CD4-positive, alpha-beta T cell (primary cell): ENCODE results near the gene KCNMA1. TPM values are rescaled to one million over a fixed set of nuclear protein-coding genes. Genes with fewer than 3 reads are reported as not detected.

ENCODE experiments used
- ATAC-seq: fragments of 200-7000 bp; cut with Tn5 transposase; one replicate; pipeline ENCODE4 v1.10.0; 2022; ENCODE audit warnings: mild to moderate bottlenecking; ENCODE audit not compliant: poor library complexity
- CTCF ChIA-PET: fragments of 350-600 bp; sonication (Branson Sonifier 250); formaldehyde crosslinking; loops from one replicate; lab custom pipeline; 2021; ENCODE audit warnings: antibody characterized with exemption, inconsistent platforms; lab: Charles Lee
- POLR2A ChIA-PET: fragments of 350-600 bp; sonication (Branson Sonifier 250); formaldehyde crosslinking; loops from one replicate; lab custom pipeline; 2021; ENCODE audit warnings: antibody characterized with exemption, inconsistent platforms; lab: Charles Lee
- DNase-seq, 14 experiments: peaks; one replicate each; pipeline ENCODE4 v3.0.0-alpha.2; 2013 to 2020; ENCODE audit warnings: mixed read lengths in 2 of 14
- H3K27ac ChIP-seq, 2 donors: one replicate each; pipeline versions ENCODE4 v1.5.1 to v1.7.0; 2013; ENCODE audit warnings: low read length in 2 of 2, low read depth in 1 of 2, mild to moderate bottlenecking in 1 of 2
- H3K27me3 ChIP-seq, 2 experiments: 1 replicate in 1 of 2; 2 replicates in 1 of 2; pipeline versions ENCODE4 v1.6.1 to v1.7.0; 2013; ENCODE audit warnings: low read length in 2 of 2, control low read depth in 1 of 2, mild to moderate bottlenecking in 1 of 2, moderate library complexity in 1 of 2; ENCODE audit not compliant: insufficient read depth in 2 of 2, control insufficient read depth in 1 of 2
- H3K36me3 ChIP-seq: one replicate; pipeline ENCODE4 v1.6.1; 2013; ENCODE audit warnings: low read length, control low read depth; ENCODE audit not compliant: insufficient read depth
- H3K4me1 ChIP-seq: one replicate; pipeline ENCODE4 v1.6.1; 2013; ENCODE audit warnings: low read length, control low read depth; ENCODE audit not compliant: insufficient read depth
- H3K4me3 ChIP-seq: one replicate; pipeline ENCODE4 v1.5.1; 2013; ENCODE audit warnings: mild to moderate bottlenecking, low read length, moderate library complexity
- H3K9me3 ChIP-seq, 2 experiments: 1 replicate in 1 of 2; 2 replicates in 1 of 2; pipeline versions ENCODE4 v1.6.1 to v1.7.0; 2013; ENCODE audit warnings: low read length in 2 of 2, mild to moderate bottlenecking in 2 of 2, control low read depth in 1 of 2, moderate library complexity in 1 of 2; ENCODE audit not compliant: control insufficient read depth in 1 of 2, insufficient read depth in 1 of 2
- H3K27ac Mint-ChIP-seq: one replicate; pipeline ENCODE4 v1.8.0; 2020; ENCODE audit warnings: mixed read lengths
- H3K27me3 Mint-ChIP-seq: one replicate; pipeline ENCODE4 v1.8.0; 2021; ENCODE audit warnings: mixed read lengths
- H3K36me3 Mint-ChIP-seq: one replicate; pipeline ENCODE4 v1.8.0; 2021; ENCODE audit warnings: low read depth, mixed read lengths
- H3K4me1 Mint-ChIP-seq: one replicate; pipeline ENCODE4 v1.8.0; 2021; ENCODE audit warnings: low read depth, mixed read lengths
- H3K4me3 Mint-ChIP-seq: one replicate; pipeline ENCODE4 v1.8.0; 2020; ENCODE audit warnings: mild to moderate bottlenecking, mixed read lengths
- H3K9me3 Mint-ChIP-seq: one replicate; pipeline ENCODE4 v1.8.0; 2020; ENCODE audit warnings: mixed read lengths
- intact Hi-C, 2 experiments: fragments of 100-400 bp; cut with DNase I in 1 of 2; cut with micrococcal nuclease in 1 of 2; formaldehyde crosslinking; loops; one replicate each; pipeline versions ENCODE4 v1.15.1 to v1.9.0; 2023 to 2025; cut with DNase I, micrococcal nuclease
- polyA plus RNA-seq, 2 donors: library from polyadenylated mRNA; unstranded; fragments of 120-200 nt; gene quantifications; one replicate each; pipeline ENCODE4 v1.2.1, GENCODE V29; 2013
- total RNA-seq, 174 experiments: library from RNA in 2 of 174; stranded (reverse) in 2 of 174; gene quantifications; one replicate each; pipeline ENCODE4 v1.2.3 and lab custom pipeline; 2021 to 2026
- TF ChIP-seq, protein P1 (sequence below): fragments of 200-600 bp; IDR thresholded peaks from one replicate; pipeline ENCODE4 v1.8.0; 2022; ENCODE audit warnings: antibody characterized with exemption, mild to moderate bottlenecking

Gene KCNMA1
- total RNA-seq (not detected), total RNA-seq (lab: John Stamatoyannopoulos, UW) (0 to 0.63 (median 0.06) reads per million in 172 experiments)
- 0.18 TPM for polyA plus RNA-seq (2013, experiment 1 of 2)
- polyA plus RNA-seq (2013, experiment 2 of 2), result 0.38 TPM

DNA sequence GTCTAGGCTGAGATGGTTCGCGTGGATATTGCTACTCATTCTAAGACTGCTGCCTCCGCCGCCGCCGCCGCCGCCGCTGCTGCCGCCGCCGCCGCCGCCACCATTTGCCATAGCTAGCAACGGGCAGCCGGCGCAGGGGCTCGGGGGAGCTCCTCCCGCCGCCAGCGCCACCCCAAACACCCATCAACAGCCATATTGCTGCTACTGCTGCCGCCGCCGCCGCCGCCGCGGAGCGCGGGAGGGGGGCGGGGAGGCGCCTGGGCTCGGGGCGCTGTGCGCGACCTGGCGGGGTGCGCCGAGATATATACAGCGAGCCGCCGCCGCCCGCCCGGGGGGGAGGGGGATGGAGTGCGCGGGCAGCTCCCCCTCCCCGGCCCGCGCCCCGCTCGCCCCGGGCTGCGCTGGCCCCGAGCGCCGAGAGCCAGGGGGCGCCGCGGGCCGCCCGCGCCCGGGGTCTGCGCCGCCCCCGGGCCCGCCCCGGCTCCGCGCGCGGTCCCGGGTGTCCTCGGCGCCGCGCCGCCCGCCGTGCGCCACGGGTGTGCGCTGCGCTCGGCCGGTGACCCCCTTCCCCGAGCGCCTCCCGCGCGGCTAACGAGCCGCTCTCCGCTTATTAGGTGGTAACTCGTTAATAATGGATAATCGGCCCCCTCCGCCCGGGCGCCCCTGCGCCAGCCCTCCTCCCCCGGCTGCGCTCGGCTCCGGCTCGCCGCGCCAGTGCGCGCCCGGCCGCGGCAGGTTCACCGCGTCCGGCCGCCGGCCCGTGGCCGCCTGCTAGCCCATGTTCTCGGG, at the start of gene KCNMA1:
KCNMA1 (minus strand) TSS at position 277 of the 789 bp plus-strand sequence.
- ATAC-seq, result no peak
- H3K9me3 Mint-ChIP-seq, result no peaks in the 10 kb centered on the region

DNA sequence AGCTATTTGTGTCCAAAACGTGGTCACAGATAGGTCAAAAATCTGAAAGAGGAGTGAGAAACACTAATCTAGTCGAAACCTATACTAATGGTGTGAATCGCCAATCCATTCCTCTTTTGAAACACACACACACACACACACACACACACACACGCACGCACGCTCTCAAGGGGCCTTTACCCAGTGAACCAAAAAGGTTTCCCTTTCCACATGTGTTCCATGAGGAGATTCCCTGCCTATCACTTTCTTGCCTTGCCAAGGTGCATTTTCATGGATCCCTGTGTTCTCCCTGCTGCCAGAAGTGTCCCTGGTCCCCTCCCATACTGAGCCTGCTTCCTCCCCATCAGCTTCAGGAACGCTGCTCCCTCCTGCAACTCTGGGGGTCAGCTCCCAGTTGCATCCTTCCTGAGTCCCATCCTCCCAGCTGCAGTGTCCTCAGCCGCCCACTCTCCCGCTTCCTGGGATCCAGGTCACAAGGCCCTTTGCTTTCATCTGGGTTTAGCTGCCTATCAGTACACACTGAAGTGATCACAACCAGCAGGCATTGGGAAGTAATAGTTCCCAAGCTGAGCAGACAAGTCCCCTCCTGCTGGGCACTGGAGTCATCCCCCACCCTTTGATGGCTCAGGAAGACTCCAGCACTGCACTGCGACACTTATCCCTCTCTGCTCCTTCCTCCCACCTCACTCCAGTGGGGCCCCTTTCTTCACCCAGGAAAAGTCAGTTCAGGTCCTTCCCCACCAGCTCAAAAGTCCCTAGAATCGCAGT, 49.2 kb upstream of the KCNMA1 start:
- Histone ChIP-seq H3K27me3 (peaks cover 0 to 5% of the 10 kb centered on the region in 2 experiments), H3K27ac (no peak overlapping the region), H3K4me1 (no peaks in the 10 kb centered on the region), H3K4me3 (no peak overlapping the region), H3K36me3 (no peaks in the 10 kb centered on the region), H3K9me3 (no peaks in the 10 kb centered on the region)
- no peaks in the 10 kb centered on the region for H3K36me3 Mint-ChIP-seq
- intact Hi-C loops, result no loop called here
- peaks cover 66% of the 10 kb centered on the region for H3K27me3 Mint-ChIP-seq
- no peaks in the 10 kb centered on the region for H3K4me1 Mint-ChIP-seq
- H3K9me3 Mint-ChIP-seq, result no peaks in the 10 kb centered on the region
- no peak overlapping the region for H3K4me3 Mint-ChIP-seq
- DNase-seq, result no peak
- ATAC-seq, result no peak
- POLR2A ChIA-PET, result no interaction called here
- CTCF ChIA-PET, result no interaction called here
- TF ChIP-seq, protein P1, sequence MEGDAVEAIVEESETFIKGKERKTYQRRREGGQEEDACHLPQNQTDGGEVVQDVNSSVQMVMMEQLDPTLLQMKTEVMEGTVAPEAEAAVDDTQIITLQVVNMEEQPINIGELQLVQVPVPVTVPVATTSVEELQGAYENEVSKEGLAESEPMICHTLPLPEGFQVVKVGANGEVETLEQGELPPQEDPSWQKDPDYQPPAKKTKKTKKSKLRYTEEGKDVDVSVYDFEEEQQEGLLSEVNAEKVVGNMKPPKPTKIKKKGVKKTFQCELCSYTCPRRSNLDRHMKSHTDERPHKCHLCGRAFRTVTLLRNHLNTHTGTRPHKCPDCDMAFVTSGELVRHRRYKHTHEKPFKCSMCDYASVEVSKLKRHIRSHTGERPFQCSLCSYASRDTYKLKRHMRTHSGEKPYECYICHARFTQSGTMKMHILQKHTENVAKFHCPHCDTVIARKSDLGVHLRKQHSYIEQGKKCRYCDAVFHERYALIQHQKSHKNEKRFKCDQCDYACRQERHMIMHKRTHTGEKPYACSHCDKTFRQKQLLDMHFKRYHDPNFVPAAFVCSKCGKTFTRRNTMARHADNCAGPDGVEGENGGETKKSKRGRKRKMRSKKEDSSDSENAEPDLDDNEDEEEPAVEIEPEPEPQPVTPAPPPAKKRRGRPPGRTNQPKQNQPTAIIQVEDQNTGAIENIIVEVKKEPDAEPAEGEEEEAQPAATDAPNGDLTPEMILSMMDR, result no peak
- no peak overlapping the region for H3K27ac Mint-ChIP-seq

More for the DNA sequence above, at the start of gene KCNMA1:
- Histone ChIP-seq H3K9me3 (no peaks in the 10 kb centered on the region), H3K27ac (no peak within 1 kb of the TSS), H3K36me3 (no peaks in the 10 kb centered on the region), H3K4me1 (peaks cover 2% of the 10 kb centered on the region), H3K4me3 (no peak within 1 kb of the TSS), H3K27me3 (peaks cover 26 to 59% of the 10 kb centered on the region in 2 experiments)
- Mint-ChIP-seq H3K36me3 (no peaks in the 10 kb centered on the region), H3K4me1 (no peaks in the 10 kb centered on the region), H3K27ac (no peak within 1 kb of the TSS), H3K27me3 (peaks cover 79% of the 10 kb centered on the region), H3K4me3 (no peak within 1 kb of the TSS)
- CTCF ChIA-PET, result no interaction called here
- TF ChIP-seq, protein P1, result no peak
- intact Hi-C loops, result no loop called here
- no peak for DNase-seq
- POLR2A ChIA-PET, result no interaction called here

DNA sequence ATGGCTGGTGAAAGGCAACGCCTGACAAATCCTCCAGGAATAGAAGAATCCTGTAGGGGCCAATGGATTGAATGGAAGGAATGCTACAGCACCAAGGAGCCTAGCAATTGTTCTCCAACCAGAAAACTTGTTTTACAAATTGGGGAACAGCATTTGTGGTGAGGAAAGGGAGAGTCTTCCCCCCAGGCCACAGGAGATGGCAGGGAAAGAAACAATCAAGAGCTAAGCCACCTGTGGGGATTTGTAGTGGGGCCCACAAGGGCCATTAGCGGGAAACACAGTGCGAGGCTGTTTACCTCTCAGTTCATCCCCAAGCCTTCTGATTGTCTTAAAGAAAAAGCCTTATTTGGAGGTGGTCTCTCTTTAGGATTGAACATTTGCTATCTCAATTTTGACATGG, 48.5 kb upstream of the KCNMA1 start:
- H3K36me3 Mint-ChIP-seq, result no peaks in the 10 kb centered on the region
- intact Hi-C loops, result no loop called here
- H3K36me3 ChIP-seq, result no peaks in the 10 kb centered on the region
- H3K27me3 ChIP-seq, result no peaks in the 10 kb centered on the region
- no peaks in the 10 kb centered on the region for H3K4me1 ChIP-seq
- DNase-seq (no peak), ATAC-seq (no peak)
- ChIA-PET CTCF (no interaction called here), POLR2A (no interaction called here)
- peaks cover 63% of the 10 kb centered on the region for H3K27me3 Mint-ChIP-seq
- H3K4me3 ChIP-seq, result no peak overlapping the region
- H3K9me3 ChIP-seq, result no peaks in the 10 kb centered on the region
- H3K9me3 Mint-ChIP-seq, result no peaks in the 10 kb centered on the region
- no peaks in the 10 kb centered on the region for H3K4me1 Mint-ChIP-seq
- H3K27ac ChIP-seq, result no peak overlapping the region
- H3K4me3 Mint-ChIP-seq, result no peak overlapping the region
- no peak overlapping the region for H3K27ac Mint-ChIP-seq
- TF ChIP-seq, protein P1, result no peak
